KOPT-K1 (cell line): ENCODE measurements around the gene OR10A6.

Experiments
- H3K27ac ChIP-seq: fragments of 200-600 bp; sonication (generic); 2 replicates; pipeline ENCODE4 v1.5.1; 2016; ENCODE audit warnings: antibody characterized with exemption, mild to moderate bottlenecking, low read depth, low read length; ENCODE audit not compliant: poor library complexity, severe bottlenecking
- H3K36me3 ChIP-seq: fragments of 200-600 bp; sonication (generic); 2 replicates; pipeline ENCODE4 v1.5.1; 2017; ENCODE audit warnings: antibody characterized with exemption, mild to moderate bottlenecking, low read length, moderate library complexity; ENCODE audit not compliant: insufficient read depth
- H3K9me3 ChIP-seq: fragments of 200-600 bp; sonication (generic); 2 replicates; pipeline ENCODE4 v1.5.1; 2017; ENCODE audit warnings: antibody characterized with exemption, low read length, mild to moderate bottlenecking; ENCODE audit not compliant: insufficient read depth, poor library complexity, severe bottlenecking

OR10A6 gene

DNA sequence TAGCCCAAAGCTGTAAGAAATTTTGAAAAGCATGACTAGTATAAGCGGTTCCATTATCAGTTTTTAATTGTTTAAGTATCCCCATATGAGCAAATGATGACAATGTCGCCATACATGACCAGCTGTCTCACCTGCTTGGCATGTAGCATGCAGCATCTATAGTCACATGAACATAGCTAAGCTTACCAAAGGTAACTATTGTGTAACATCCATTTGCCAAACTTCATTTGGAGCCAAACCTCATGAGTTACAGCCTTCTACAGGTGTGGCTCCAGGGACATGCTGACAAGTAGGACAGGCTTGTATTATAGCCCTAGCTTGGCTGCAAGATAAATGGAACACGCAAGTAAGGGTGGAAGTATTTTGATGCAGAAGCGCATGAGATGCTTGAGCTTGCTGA is 30.4 kb downstream of the OR10A6 start:
- no peaks in the 10 kb centered on the region for H3K36me3 ChIP-seq
- no peaks in the 10 kb centered on the region for H3K9me3 ChIP-seq
- H3K27ac ChIP-seq, result no peak overlapping the region

DNA sequence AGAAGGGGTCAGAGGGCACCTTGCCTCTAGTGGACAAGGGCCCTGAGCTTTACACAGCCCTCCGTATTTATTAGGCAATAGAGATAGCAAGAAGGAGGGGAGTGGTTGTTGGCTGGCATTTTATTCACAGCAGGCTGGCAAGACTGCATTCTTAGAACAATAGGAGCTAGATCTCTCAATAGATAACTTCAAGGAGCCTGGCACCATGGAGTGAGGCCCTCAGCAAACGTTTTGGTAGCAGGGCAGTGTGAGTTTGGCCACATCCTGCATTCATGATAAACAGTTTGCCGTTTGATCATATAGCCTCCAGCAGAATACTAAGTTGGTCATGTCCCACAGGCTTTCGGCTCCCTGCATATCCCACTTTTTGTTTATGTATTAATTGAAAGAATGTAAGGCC is 31.6 kb downstream of the OR10A6 start:
- Histone ChIP-seq H3K36me3 (no peaks in the 10 kb centered on the region), H3K9me3 (no peaks in the 10 kb centered on the region), H3K27ac (no peak overlapping the region)

DNA sequence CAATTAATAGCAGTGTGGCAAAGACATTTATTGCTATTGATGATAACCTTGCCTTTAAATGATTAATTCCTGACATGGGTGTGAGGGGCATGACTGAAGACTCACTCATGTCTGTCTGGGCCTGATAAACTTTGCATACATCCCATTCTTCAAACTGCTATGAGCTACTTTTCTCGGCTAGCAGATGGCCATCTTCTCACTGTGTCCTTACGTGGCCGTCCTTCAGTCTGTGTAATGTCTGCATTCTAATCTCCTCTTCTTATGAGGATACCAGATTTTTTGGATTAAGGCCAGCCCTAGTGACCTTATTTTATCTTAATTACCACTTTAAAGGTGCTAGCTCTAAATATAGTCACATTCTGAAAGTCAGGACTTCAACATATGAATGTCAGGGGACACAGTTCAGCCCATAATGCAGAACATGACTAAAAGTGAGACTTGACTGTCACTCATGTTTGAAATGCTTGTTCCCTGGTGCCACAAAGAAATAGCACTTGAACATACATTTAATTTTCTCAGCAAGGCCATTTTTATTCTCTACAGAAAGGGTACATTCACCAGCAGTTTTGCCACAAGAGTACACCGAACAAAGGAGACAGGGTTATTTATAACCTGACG is 32.3 kb downstream of the OR10A6 start:
- no peaks in the 10 kb centered on the region for H3K9me3 ChIP-seq
- no peak overlapping the region for H3K27ac ChIP-seq

DNA sequence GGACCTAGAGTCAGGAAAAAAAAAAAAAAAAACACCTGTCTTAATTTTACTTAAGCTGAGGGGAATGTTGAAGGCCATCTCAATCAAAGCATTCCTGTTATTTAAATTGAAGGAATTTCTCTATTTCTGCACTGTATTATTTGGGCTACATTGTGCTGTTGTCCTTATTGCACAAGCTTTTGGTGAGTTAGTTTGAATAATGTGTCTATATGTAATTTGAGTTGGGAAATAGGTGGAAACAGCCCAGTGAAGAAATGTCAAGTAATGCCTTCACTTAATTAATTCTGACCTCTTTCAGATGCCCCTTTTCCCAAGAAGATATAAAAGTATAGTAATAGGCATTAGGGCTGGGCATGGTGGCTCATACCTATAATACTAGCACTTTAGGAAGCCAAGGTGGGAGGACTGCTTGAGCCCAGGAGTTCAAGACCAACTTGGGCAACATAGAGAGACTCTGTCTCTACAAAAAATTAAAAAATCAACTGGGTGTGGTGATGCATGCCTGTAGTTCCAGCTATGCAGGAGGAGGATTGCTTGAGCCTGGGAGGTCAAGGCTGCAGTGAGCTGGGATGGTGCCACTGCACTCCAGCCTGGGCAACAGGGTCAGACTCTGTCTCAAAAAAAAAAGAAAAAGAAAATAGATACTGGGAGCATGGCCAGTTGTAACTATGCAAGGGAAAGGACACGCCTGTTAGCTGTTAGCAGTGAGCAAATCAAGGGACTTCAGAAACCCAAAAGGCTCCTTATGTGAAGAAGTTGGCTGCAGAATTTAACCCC is 34.9 kb downstream of the OR10A6 start:
- Histone ChIP-seq H3K36me3 (no peaks in the 10 kb centered on the region), H3K27ac (no peak overlapping the region), H3K9me3 (no peaks in the 10 kb centered on the region)

More for the DNA sequence above, 32.3 kb downstream of the OR10A6 start:
- no peaks in the 10 kb centered on the region for H3K36me3 ChIP-seq

DNA sequence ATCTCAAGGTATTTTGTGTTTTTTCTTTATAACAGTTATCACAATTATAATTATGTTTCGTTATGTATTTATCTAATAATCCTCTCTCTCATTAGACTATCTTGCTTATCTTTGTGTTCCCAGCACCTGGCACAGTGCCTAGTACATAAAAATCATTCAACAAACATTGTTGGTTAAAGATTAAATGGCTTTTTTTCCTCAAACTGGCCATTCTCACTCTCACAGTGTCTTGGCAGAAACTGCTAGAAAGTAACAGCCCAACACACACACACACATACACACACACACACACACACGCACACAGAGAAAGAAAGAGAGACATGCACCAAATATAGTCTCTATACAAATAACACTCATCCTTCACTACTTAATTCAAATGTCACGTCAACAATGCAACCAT is 36.8 kb downstream of the OR10A6 start:
- Histone ChIP-seq H3K36me3 (no peaks in the 10 kb centered on the region), H3K27ac (no peak overlapping the region)

DNA sequence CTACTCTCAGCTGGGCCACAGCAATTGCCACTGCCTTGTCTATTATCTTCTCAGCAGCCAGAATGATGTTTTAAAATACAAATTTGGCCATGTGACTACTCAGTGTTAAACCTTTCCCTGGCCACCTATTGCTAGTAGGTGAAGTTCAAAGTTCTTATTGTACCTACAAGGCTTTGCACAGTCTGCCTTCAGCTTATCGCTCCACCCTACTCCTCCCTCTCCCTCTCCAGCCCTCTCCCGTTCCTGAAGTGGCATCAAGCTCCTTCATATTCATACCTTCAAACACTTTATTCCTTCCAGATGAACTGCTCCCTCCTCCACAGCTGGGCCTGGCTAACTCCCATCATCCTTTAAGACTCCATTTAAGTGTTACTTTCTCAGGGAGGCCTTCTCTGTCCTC is 37.3 kb downstream of the OR10A6 start:
- no peaks in the 10 kb centered on the region for H3K36me3 ChIP-seq
- no peak overlapping the region for H3K27ac ChIP-seq
- H3K9me3 ChIP-seq, result no peaks in the 10 kb centered on the region

More for the DNA sequence above, 36.8 kb downstream of the OR10A6 start:
- no peaks in the 10 kb centered on the region for H3K9me3 ChIP-seq

DNA sequence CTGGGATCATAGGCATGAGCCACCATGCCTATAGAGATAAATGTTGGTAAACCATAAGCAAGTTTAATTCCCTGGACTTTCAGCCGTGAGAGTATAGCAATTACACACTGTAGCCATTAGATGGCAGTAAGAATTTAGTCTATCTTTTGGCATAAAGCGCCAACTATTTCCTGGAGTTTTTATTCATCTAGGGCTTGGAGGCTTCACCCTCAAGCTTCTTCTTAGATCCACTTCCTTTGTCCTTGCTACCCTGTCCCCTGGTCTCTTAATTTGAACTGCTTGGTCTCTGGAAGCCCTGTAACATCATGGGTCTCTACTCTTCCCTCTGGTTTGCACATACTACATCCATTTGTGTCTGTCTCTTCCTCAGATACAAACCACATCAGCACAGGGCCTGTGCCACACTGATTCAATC is 38.2 kb downstream of the OR10A6 start:
- no peaks in the 10 kb centered on the region for H3K9me3 ChIP-seq
- H3K27ac ChIP-seq, result no peak overlapping the region
- no peaks in the 10 kb centered on the region for H3K36me3 ChIP-seq

DNA sequence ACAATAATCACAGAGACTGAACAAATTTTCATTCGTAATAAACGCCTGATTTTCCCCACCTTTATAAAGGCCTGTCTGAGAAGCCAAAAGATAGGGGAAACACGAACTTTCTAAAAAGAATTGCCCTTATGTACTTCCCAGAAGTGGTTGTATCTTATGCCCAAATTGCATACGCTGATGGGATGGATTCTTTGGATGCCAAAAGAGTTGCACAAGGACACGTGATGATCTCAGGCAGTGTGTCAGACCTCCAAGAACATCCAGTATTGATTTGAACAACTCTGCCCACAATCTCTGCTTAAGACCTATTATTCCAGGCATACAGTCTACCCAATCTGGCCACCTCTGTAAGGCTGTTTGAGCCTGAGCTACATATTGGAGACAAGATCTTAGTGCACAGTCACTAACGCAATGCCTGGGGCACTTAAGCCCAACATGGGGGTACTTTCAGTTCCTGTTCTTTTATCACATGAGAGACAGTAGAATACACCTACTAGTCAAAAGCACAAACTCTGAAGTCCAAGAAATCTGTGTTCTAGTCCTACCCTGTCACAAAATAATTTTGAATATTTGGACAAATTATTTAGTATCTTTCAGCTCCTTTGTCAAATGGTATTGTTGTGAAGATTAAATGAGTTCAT is 38.9 kb downstream of the OR10A6 start:
- no peak overlapping the region for H3K27ac ChIP-seq
- no peaks in the 10 kb centered on the region for H3K36me3 ChIP-seq
- H3K9me3 ChIP-seq, result no peaks in the 10 kb centered on the region

DNA sequence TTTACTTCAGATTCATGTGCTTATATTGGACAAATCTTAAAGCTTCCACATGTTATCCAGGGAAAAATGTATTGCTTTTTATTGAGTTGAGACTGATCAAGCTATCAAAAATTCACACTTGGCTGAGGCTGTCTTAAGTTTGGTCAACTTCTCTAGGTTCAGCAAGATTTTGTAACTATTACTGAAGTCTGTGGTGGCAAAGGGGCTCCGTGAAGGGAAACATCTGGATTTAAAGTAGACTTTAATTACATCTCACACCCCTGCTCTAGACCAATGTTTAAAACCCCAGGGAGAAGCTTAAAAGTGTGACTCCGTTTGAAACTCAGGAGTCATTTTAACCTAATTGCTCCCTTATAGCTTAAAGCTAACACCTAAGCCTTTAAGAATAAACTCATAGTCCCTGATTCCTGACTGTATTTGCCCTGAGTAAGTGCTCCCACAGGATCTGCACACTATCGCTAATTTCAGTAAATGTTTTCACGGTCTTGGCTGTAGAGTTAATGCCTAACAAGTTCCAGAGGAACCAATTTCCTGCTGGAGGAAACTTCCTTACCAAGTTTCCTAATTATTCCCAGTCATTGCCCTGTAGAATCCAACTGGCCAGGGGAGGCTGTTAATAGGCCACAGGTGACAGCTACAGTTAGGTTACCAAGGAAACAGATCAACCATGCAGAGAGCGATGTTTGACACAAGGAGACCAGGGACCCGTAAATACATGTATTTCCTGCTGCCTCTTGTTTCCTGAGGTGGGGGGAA is 40.5 kb downstream of the OR10A6 start:
- Histone ChIP-seq H3K27ac (no peak overlapping the region), H3K36me3 (no peaks in the 10 kb centered on the region), H3K9me3 (no peaks in the 10 kb centered on the region)

DNA sequence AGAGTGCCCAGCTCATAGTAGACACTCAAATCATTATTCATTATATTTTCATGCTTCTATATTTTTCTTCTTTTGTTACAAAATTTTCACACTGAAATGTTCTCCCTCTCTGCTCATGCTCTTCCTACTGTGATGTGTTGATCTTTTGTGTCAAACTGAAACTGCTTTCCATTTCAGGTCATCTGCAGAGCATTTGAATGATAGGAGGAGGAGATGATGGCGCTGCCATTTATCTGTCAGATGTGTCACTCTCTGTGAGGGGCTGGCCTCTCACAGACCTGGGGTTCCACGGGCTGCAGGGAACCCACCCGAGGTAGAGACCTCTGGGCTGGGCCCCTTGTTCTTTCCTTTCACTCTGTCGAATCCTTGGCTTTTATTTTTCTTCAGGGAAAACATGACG is 41.1 kb downstream of the OR10A6 start:
- H3K27ac ChIP-seq, result no peak overlapping the region
- no peaks in the 10 kb centered on the region for H3K9me3 ChIP-seq
- no peaks in the 10 kb centered on the region for H3K36me3 ChIP-seq

DNA sequence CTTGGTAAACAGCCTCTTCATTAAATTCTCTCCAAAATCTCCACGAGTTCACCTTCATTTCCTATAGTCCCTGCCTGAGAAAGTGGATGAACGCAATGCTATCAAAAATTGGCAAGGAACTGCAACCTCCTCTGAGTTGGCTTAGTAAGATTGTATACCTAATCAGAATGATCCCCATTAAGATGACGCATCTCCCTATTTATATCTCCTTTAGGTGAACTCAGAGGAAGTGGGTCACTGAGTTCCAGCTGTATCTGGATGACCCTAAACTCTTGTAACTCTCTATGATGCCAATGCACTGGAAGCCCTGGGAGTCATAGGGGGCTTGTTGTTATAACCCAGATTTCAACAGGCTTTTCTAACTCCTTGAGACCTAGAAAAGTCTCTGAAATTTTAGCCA is 48.2 kb downstream of the OR10A6 start:
- no peak overlapping the region for H3K27ac ChIP-seq
- no peaks in the 10 kb centered on the region for H3K36me3 ChIP-seq
- H3K9me3 ChIP-seq, result no peaks in the 10 kb centered on the region
